Measurements from ENCODE around the gene MPO. TPM values are rescaled to one million over a fixed set of nuclear protein-coding genes. Genes with fewer than 3 reads are reported as not detected.

Gene MPO
- total RNA-seq, 1 experiment from 2014 or later = 0.19 TPM

DNA sequence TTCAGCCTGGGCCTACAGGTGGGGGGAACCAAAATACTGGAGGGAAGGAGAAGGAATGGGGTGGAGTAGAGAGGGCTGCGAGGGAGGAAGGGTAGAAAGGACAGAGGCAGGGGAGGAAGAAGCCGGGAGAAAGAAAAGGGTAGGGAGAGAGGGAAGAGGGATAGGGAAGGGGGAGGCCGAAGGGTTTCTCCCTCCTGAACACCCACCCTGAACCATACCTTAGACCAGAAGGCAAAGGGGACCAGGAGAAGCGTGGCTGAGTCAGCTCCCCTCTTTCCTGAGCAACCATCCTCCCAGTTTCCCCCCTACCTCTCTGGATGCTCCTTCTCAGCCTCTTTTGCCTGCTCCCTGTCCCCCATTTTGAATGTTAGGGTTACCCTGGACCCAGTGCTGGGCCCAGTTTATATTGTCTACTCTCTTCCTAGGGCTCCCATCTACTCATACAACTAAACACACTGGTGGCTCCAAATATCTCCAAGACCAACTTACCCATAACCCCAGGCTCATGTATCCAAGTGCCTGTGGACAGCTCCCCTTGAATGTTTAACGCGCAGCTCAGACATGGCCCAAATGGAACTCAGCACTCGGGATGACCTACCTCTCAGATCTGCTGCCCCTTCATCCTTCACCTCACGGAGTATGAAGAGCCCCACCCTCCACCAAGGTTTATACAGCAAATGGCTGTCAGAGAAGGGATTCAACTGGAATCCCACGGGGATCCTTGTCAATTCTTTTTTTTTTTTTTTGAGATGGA, 40.0 kb upstream of the MPO start:
- no TSS peak for BruUV-seq (replicated peaks)
- peaks cover 11% of the 10 kb centered on the region for H3K27me3 Mint-ChIP-seq (ENCODE audit: insufficient read depth, unreplicated experiment)
- H3K4me1 Mint-ChIP-seq (ENCODE audit: insufficient read depth, unreplicated experiment) = peaks cover 11% of the 10 kb centered on the region
- no peaks in the 10 kb centered on the region for H3K36me3 Mint-ChIP-seq (ENCODE audit: insufficient read depth, unreplicated experiment)
- H3K9me3 Mint-ChIP-seq (ENCODE audit: unreplicated experiment) = no peaks in the 10 kb centered on the region
- DNase-seq (ENCODE audit: unreplicated experiment) = no peak
- H3K27ac Mint-ChIP-seq (ENCODE audit: low read depth, unreplicated experiment) = no peak overlapping the region
- no peak overlapping the region for H3K4me3 Mint-ChIP-seq (ENCODE audit: unreplicated experiment)
- ChIA-PET CTCF (no interaction called here), POLR2A (interaction anchor here (1.8 kb wide), 1 partner anchor 97 kb away, joined by 5 read pairs; the partner anchor contains the start of gene RNF43)
- intact Hi-C loops (cut with micrococcal nuclease) = no loop called here
- TF ChIP-seq CTCF (IDR thresholded peaks at IDR 0.05; ENCODE audit: unreplicated experiment) = no peak

GRCh38 chr17:58320163-58320558, 39.4 kb upstream of the MPO start:
- H3K4me1 Mint-ChIP-seq (ENCODE audit: insufficient read depth, unreplicated experiment) = peaks cover 11% of the 10 kb centered on the region

DNA sequence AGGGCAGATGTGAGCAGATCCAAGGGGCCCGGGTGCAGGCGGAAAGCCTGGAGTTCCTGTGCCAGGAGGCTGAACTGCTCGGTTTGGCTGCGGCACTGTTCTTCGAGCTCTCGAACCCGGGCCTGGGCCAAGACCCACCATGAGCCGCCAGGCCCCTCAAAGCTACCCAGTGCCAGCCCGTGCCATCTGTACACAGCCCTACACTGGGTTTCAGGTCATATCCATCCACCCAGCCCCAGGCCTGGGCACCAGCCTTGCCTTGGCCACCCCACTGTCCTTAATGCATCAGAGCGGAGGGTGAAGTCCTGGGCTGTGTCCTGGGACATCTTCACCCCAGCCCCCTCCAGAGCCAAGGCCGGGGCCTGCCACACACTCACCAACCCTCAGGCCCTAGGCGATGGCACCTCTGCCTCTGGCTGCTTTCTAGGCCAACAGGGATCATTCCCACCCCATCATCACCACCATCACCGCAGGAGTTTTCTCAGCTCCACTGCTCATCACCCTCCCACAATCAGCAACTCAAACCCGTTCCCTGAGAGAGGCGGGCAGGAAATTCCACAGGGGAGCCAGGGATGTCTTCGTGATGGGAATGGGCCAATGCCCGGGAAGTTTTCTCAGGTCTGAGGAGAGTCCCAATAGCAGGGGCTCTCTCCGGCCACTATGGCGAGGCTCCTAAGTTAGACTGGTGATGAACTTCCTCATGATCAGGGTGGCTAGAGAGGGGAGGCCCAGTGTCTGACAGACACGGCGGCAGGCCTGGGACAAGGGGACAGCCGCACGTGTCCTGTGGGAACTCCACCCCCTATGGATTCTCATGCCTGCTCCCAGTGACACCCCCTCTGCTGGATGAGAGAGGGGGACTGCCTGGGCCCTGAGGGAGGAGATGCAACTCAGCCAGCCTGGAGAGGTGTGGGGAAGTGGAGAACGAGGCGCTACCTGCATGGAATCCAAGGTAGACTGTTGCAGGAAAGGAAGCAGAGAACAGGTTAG, 38.7 kb upstream of the MPO start:
- Mint-ChIP-seq H3K27me3 (ENCODE audit: insufficient read depth, unreplicated experiment) (no peaks in the 10 kb centered on the region), H3K9me3 (ENCODE audit: unreplicated experiment) (no peaks in the 10 kb centered on the region), H3K36me3 (ENCODE audit: insufficient read depth, unreplicated experiment) (no peaks in the 10 kb centered on the region), H3K4me1 (ENCODE audit: insufficient read depth, unreplicated experiment) (peaks cover 11% of the 10 kb centered on the region), H3K4me3 (ENCODE audit: unreplicated experiment) (no peak overlapping the region), H3K27ac (ENCODE audit: low read depth, unreplicated experiment) (no peak overlapping the region)
- TF ChIP-seq CTCF (IDR thresholded peaks at IDR 0.05; ENCODE audit: unreplicated experiment) = no peak
- CTCF ChIA-PET = interaction anchor here (0.8 to 6.8 kb wide), 3 partner anchors 118 to 1076 kb away, joined by 4 to 127 read pairs (median 35); no protein-coding TSS in a partner anchor
- no TSS peak for BruUV-seq (replicated peaks)
- intact Hi-C loops (cut with micrococcal nuclease) = no loop called here
- no peak for DNase-seq (ENCODE audit: unreplicated experiment)
- POLR2A ChIA-PET = interaction anchor here (0.6 kb wide), 1 partner anchor 88 kb away, joined by 3 read pairs; no protein-coding TSS in a partner anchor

More at GRCh38 chr17:58320163-58320558, 39.4 kb upstream of the MPO start:
- no peaks in the 10 kb centered on the region for H3K9me3 Mint-ChIP-seq (ENCODE audit: unreplicated experiment)
- peaks cover 5% of the 10 kb centered on the region for H3K27me3 Mint-ChIP-seq (ENCODE audit: insufficient read depth, unreplicated experiment)
- DNase-seq (ENCODE audit: unreplicated experiment) = no peak
- no peak for TF ChIP-seq CTCF (IDR thresholded peaks at IDR 0.05; ENCODE audit: unreplicated experiment)
- H3K36me3 Mint-ChIP-seq (ENCODE audit: insufficient read depth, unreplicated experiment) = no peaks in the 10 kb centered on the region
- ChIA-PET POLR2A (interaction anchor here (0.6 to 1.8 kb wide), 2 partner anchors 87 to 97 kb away, joined by 3 to 5 read pairs; partner anchors contain the start of gene RNF43), CTCF (no interaction called here)
- no TSS peak for BruUV-seq (replicated peaks)
- no peak overlapping the region for H3K27ac Mint-ChIP-seq (ENCODE audit: low read depth, unreplicated experiment)
- intact Hi-C loops (cut with micrococcal nuclease) = no loop called here
- H3K4me3 Mint-ChIP-seq (ENCODE audit: unreplicated experiment) = no peak overlapping the region

Measured in MCF 10A (cell line).